H1 (cell line): ENCODE measurements around the gene BTBD16. TPM values are rescaled to one million over a fixed set of nuclear protein-coding genes. Genes with fewer than 3 reads are reported as not detected.

ENCODE experiments used
- CTCF ChIA-PET: fragments of 300-600 bp; sonication (Branson Sonifier 250); formaldehyde crosslinking; loops from one replicate; lab custom pipeline; 2021; ENCODE audit not compliant: partially characterized antibody; lab: Charles Lee
- POLR2A ChIA-PET: fragments of 300-600 bp; sonication (Branson Sonifier 250); formaldehyde crosslinking; loops from one replicate; lab custom pipeline; 2021; ENCODE audit warnings: inconsistent platforms; ENCODE audit not compliant: partially characterized antibody; lab: Charles Lee
- DNase-seq, 2 experiments: peaks; one replicate each; pipeline versions ENCODE4 v3.0.0 to v3.0.0-alpha.2; 2010 to 2022; ENCODE audit warnings: low spot score in 2 of 2, low read depth in 1 of 2, mixed read lengths in 1 of 2
- FAIRE-seq: peaks from 2 replicates; lab custom pipeline; 2011; peaks lifted over from hg19 to GRCh38; lab: Jason Lieb, UNC
- H2AFZ ChIP-seq: 2 replicates; pipeline ENCODE4 v1.8.1; 2012; ENCODE audit warnings: low read length, inconsistent platforms
- H2AK5ac ChIP-seq: 2 replicates; pipeline ENCODE4 v1.6.1; 2013; ENCODE audit warnings: low read depth, low read length
- H2BK120ac ChIP-seq: replicated peaks from 2 replicates; pipeline ENCODE3; 2013; ENCODE audit warnings: low read depth, low read length, inconsistent platforms
- H2BK12ac ChIP-seq: 2 replicates; pipeline ENCODE4 v1.6.1; 2013; ENCODE audit warnings: low read depth, low read length
- H2BK15ac ChIP-seq: 2 replicates; pipeline ENCODE4 v1.6.1; 2013; ENCODE audit warnings: low read length
- H2BK20ac ChIP-seq: 2 replicates; pipeline ENCODE4 v1.6.1; 2013; ENCODE audit warnings: low read length
- H2BK5ac ChIP-seq: 2 replicates; pipeline ENCODE4 v1.6.1; 2013; ENCODE audit warnings: low read depth, low read length
- H3K14ac ChIP-seq: 2 replicates; pipeline ENCODE4 v1.6.1; 2013; ENCODE audit warnings: inconsistent platforms; ENCODE audit not compliant: insufficient read length
- H3K18ac ChIP-seq: 2 replicates; pipeline ENCODE4 v1.6.1; 2013; ENCODE audit warnings: low read length; ENCODE audit errors: extremely low read depth
- H3K23ac ChIP-seq: 2 replicates; pipeline ENCODE4 v1.6.1; 2013; ENCODE audit warnings: inconsistent platforms; ENCODE audit not compliant: insufficient read length
- H3K23me2 ChIP-seq: 2 replicates; pipeline ENCODE4 v1.6.1; 2013; ENCODE audit warnings: low read depth, low read length
- H3K27ac ChIP-seq: 2 replicates; pipeline ENCODE4 v1.6.1; 2011; ENCODE audit warnings: low read depth, low read length, inconsistent platforms
- H3K27me3 ChIP-seq, 4 experiments: replicated peaks in 1 of 4; 1 replicate in 1 of 4; 2 replicates in 3 of 4; pipeline versions ENCODE4 v1.6.1 to v1.8.1; 2011 to 2013; ENCODE audit warnings: low read length in 3 of 4, mild to moderate bottlenecking in 3 of 4, inconsistent platforms in 2 of 4, mixed read lengths in 2 of 4, moderate library complexity in 1 of 4; ENCODE audit not compliant: control insufficient read depth in 3 of 4, insufficient read depth in 3 of 4; ENCODE audit errors: extremely low read depth in 1 of 4
- H3K36me3 ChIP-seq, 4 experiments: 2 replicates each; pipeline versions ENCODE4 v1.6.1 to v1.8.1; 2011 to 2013; ENCODE audit warnings: mild to moderate bottlenecking in 4 of 4, low read length in 3 of 4, moderate library complexity in 2 of 4, control low read depth in 1 of 4, inconsistent platforms in 1 of 4; ENCODE audit not compliant: insufficient read depth in 4 of 4, control insufficient read depth in 2 of 4
- H3K4ac ChIP-seq: replicated peaks from 2 replicates; pipeline ENCODE3; 2013; ENCODE audit warnings: low read length, low read depth, mixed read lengths, inconsistent platforms; ENCODE audit not compliant: insufficient read length
- H3K4me1 ChIP-seq, 4 experiments: replicated peaks in 1 of 4; 1 replicate in 1 of 4; 2 replicates in 3 of 4; pipeline versions ENCODE4 v1.6.1 to v1.8.1; 2011 to 2013; ENCODE audit warnings: low read length in 3 of 4, inconsistent platforms in 2 of 4, mixed read lengths in 1 of 4; ENCODE audit not compliant: insufficient read depth in 4 of 4, control insufficient read depth in 3 of 4
- H3K4me2 ChIP-seq, 2 experiments: 2 replicates each; pipeline versions ENCODE4 v1.6.1 to v1.8.1; 2011 to 2013; ENCODE audit warnings: low read depth in 2 of 2, low read length in 2 of 2, control low read depth in 1 of 2, inconsistent platforms in 1 of 2, mild to moderate bottlenecking in 1 of 2; ENCODE audit not compliant: insufficient read depth in 1 of 2
- H3K4me3 ChIP-seq, 4 experiments: fragments of 200-600, 300-600 bp in 1 of 4; sonication (generic), shearing (Covaris generic), sonication (Bioruptor Twin) in 1 of 4; 2 replicates each; pipeline versions ENCODE4 v1.5.1 to v1.8.1; 2011 to 2016; ENCODE audit warnings: low read length in 4 of 4, low read depth in 3 of 4, control low read depth in 2 of 4, inconsistent platforms in 2 of 4, mild to moderate bottlenecking in 2 of 4, mixed read lengths in 1 of 4, moderate library complexity in 1 of 4; ENCODE audit not compliant: insufficient read depth in 2 of 4; ENCODE audit errors: extremely low read depth in 1 of 4
- H3K56ac ChIP-seq: replicated peaks from 2 replicates; pipeline ENCODE3; 2013; ENCODE audit warnings: low read depth, mild to moderate bottlenecking, mixed read lengths, low read length, inconsistent platforms; ENCODE audit not compliant: insufficient read length
- H3K79me1 ChIP-seq: 2 replicates; pipeline ENCODE4 v1.6.1; 2013; ENCODE audit warnings: low read depth, low read length, control low read depth
- H3K79me2 ChIP-seq, 2 experiments: 2 replicates each; pipeline versions ENCODE4 v1.6.1 to v1.8.1; 2012 to 2013; ENCODE audit warnings: low read length in 2 of 2, mild to moderate bottlenecking in 2 of 2, inconsistent platforms in 1 of 2; ENCODE audit not compliant: insufficient read depth in 2 of 2, control insufficient read depth in 1 of 2
- H3K9ac ChIP-seq, 4 experiments: replicated peaks in 1 of 4; 1 replicate in 1 of 4; 2 replicates in 3 of 4; pipeline versions ENCODE4 v1.6.1 to v1.8.1; 2011 to 2013; ENCODE audit warnings: low read depth in 3 of 4, low read length in 3 of 4, control low read depth in 2 of 4, mild to moderate bottlenecking in 2 of 4, moderate library complexity in 2 of 4, inconsistent platforms in 1 of 4; ENCODE audit errors: extremely low read depth in 1 of 4
- H3K9me3 ChIP-seq, 2 experiments: 2 replicates each; pipeline versions ENCODE4 v1.6.1 to v1.8.1; 2012 to 2013; ENCODE audit warnings: mild to moderate bottlenecking in 2 of 2, moderate library complexity in 2 of 2, control low read depth in 1 of 2, inconsistent platforms in 1 of 2, low read depth in 1 of 2, low read length in 1 of 2, mixed read lengths in 1 of 2; ENCODE audit not compliant: insufficient read depth in 2 of 2
- H4K20me1 ChIP-seq, 2 experiments: replicated peaks in 1 of 2; 2 replicates each; pipeline versions ENCODE3 to v1.8.1; 2011 to 2013; ENCODE audit warnings: inconsistent platforms in 2 of 2, low read length in 2 of 2, mild to moderate bottlenecking in 1 of 2; ENCODE audit not compliant: insufficient read depth in 2 of 2, control insufficient read depth in 1 of 2
- H4K5ac ChIP-seq: 2 replicates; pipeline ENCODE4 v1.6.1; 2013; ENCODE audit warnings: low read length, low read depth, mixed read lengths, inconsistent platforms; ENCODE audit not compliant: insufficient read length
- H4K8ac ChIP-seq: 2 replicates; pipeline ENCODE4 v1.8.0; 2013; ENCODE audit warnings: mild to moderate bottlenecking, moderate library complexity, low read length, inconsistent platforms; ENCODE audit not compliant: insufficient read depth; ENCODE audit errors: extremely low read depth
- H4K91ac ChIP-seq: replicated peaks from 2 replicates; pipeline ENCODE3; 2013; ENCODE audit warnings: low read length, mixed read lengths, inconsistent platforms; ENCODE audit not compliant: insufficient read length
- POLR2AphosphoS5 ChIP-seq: IDR thresholded peaks from 2 replicates; pipeline ENCODE4 v1.6.1; 2011; ENCODE audit warnings: low read depth, low read length
- WGBS, 2 experiments: shearing (Covaris generic) in 1 of 2; methylation state at CpG; one replicate each; pipeline versions ENCODE4 v1.1.6 to v1.1.7; 2013 to 2015; ENCODE audit warnings: low lambda C conversion rate in 2 of 2, mixed read lengths in 2 of 2, inconsistent platforms in 1 of 2, low coverage in 1 of 2, missing lambda C conversion rate in 1 of 2; ENCODE audit not compliant: insufficient replicate concordance in 2 of 2, insufficient coverage in 1 of 2, insufficient read length in 1 of 2; ENCODE audit errors: extremely low coverage in 1 of 2, missing lambda C conversion rate in 1 of 2; 5-methylcytosine and 5-hydroxymethylcytosine counted together
- polyA plus RNA-seq, 7 experiments: library from polyadenylated mRNA; depleted of rRNA in 3 of 7; stranded (reverse) in 5 of 7; unstranded in 2 of 7; fragments of >200 nt in 5 of 7; fragments of 200-250 nt in 2 of 7; gene quantifications; 1 replicate in 5 of 7; 2 replicates in 1 of 7; 4 replicates in 1 of 7; pipeline versions ENCODE4 v1.2.1 to v1.2.3, GENCODE V29; 2011 to 2013; ENCODE audit warnings: missing spikeins in 2 of 7, mixed read lengths in 2 of 7
- total RNA-seq: library from RNA; stranded (reverse); fragmentation: NEBNext Ultra II Directional; extraction: Animal tissue kit (Norgen Biotek cat#: 25700); gene quantifications from 2 replicates; pipeline ENCODE4 v1.2.1, GENCODE V29; 2021
- TF ChIP-seq, protein P1 (sequence below): IDR thresholded peaks from 2 replicates; pipeline ENCODE4 v1.6.1; 2012; ENCODE audit warnings: inconsistent platforms

BTBD16 gene
- total and polyA plus RNA-seq, 2 of the 8 experiments (the other 6 are each of a cell fraction or from before 2014, with no cell fraction given), result 0.05 TPM; not detected in 1

DNA sequence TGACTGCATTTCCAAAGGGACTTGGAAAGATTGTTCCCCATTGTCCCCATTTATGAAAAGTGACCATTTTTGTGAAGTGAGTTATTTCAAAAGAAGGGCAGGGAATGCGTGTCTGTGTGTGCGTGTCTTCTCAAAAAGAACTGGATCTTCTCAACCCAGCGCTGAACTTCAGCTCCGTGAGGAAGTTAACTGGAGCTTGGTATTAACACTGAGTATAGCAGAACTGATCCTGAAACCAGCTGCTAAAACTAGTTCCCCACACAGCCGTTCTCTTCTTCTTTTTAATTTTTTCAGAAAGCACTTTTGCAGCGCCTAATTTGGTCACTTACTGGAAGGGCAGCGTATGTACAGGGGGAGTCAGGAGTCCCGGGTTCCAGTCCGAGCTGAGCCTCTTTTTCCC, 57.6 kb downstream of the BTBD16 start:
- no peak overlapping the region for H2BK20ac ChIP-seq
- H3K9ac ChIP-seq, result no peak overlapping the region
- H2BK12ac ChIP-seq, result no peak overlapping the region
- no peak overlapping the region for H3K56ac ChIP-seq
- DNase-seq (no peak), FAIRE-seq (no peak)
- no peak overlapping the region for H2BK5ac ChIP-seq
- no peak overlapping the region for H3K27ac ChIP-seq
- H4K5ac ChIP-seq, result no peak overlapping the region
- no peak overlapping the region for H3K4me3 ChIP-seq
- no peaks in the 10 kb centered on the region for H3K79me2 ChIP-seq
- POLR2A ChIA-PET, result no interaction called here
- H3K23ac ChIP-seq, result no peak overlapping the region
- no peak overlapping the region for H3K4ac ChIP-seq
- H4K91ac ChIP-seq, result no peak overlapping the region
- no peak overlapping the region for H3K14ac ChIP-seq
- no peaks in the 10 kb centered on the region for H3K23me2 ChIP-seq
- H3K36me3 ChIP-seq, result no peaks in the 10 kb centered on the region
- no peaks in the 10 kb centered on the region for H3K9me3 ChIP-seq
- H2AK5ac ChIP-seq, result no peak overlapping the region
- no peaks in the 10 kb centered on the region for H3K27me3 ChIP-seq
- H2AFZ ChIP-seq, result no peak overlapping the region
- H4K8ac ChIP-seq, result no peak overlapping the region
- no peaks in the 10 kb centered on the region for H3K79me1 ChIP-seq
- no peak overlapping the region for H2BK15ac ChIP-seq
- WGBS, 2 experiments, result 89% methylated on average over 8 of the region's 9 CpGs; no CpG with 5 or more reads in 1 of the 2 experiments
- peaks cover 0 to 5% (median 3%) of the 10 kb centered on the region in 4 experiments; a peak in 5 of 7 replicates for H3K4me1 ChIP-seq
- CTCF ChIA-PET, result interaction anchor here (0.5 to 2.5 kb wide), 11 partner anchors 11 to 237 kb away, joined by 3 to 7 read pairs (median 3); no protein-coding TSS in a partner anchor
- H3K18ac ChIP-seq, result no peak overlapping the region
- H2BK120ac ChIP-seq, result no peak overlapping the region
- H4K20me1 ChIP-seq, result no peaks in the 10 kb centered on the region
- H3K4me2 ChIP-seq, result no peak overlapping the region
- TF ChIP-seq, protein P1, sequence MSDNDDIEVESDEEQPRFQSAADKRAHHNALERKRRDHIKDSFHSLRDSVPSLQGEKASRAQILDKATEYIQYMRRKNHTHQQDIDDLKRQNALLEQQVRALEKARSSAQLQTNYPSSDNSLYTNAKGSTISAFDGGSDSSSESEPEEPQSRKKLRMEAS, result no peak
- no peak for TF ChIP-seq POLR2AphosphoS5
